Esophagus squamous epithelium (tissue), 5 donors: ENCODE results near the gene SLC38A6. TPM values are rescaled to one million over a fixed set of nuclear protein-coding genes. Genes with fewer than 3 reads are reported as not detected.

ENCODE experiments used
- DNase-seq: peaks from one replicate; lab custom pipeline; 2025; lab: John Stamatoyannopoulos, UW
- H3K27ac ChIP-seq, 4 donors: fragments of 200-600 bp; sonication (generic); one replicate each; pipeline ENCODE4 v1.5.1; 2016 to 2019; ENCODE audit warnings: mild to moderate bottlenecking in 1 of 4
- H3K27me3 ChIP-seq, 4 donors: fragments of 200-600 bp; sonication (generic); 1 replicate in 3 of 4; 2 replicates in 1 of 4; pipeline versions ENCODE4 v1.5.1 to v1.6.0; 2017 to 2021; ENCODE audit warnings: antibody characterized with exemption in 1 of 4
- H3K36me3 ChIP-seq, 3 donors: fragments of 200-600 bp; sonication (generic); one replicate each; pipeline ENCODE4 v1.5.1; 2016 to 2019
- H3K4me1 ChIP-seq, 3 donors: fragments of 200-600 bp; sonication (generic); one replicate each; pipeline ENCODE4 v1.5.1; 2017 to 2019
- H3K4me3 ChIP-seq, 4 donors: fragments of 200-600 bp; sonication (generic); 1 replicate in 3 of 4; 2 replicates in 1 of 4; pipeline ENCODE4 v1.5.1; 2016 to 2019; ENCODE audit warnings: mild to moderate bottlenecking in 2 of 4, moderate library complexity in 1 of 4
- H3K9me3 ChIP-seq, 3 donors: fragments of 200-600 bp; sonication (generic); one replicate each; pipeline ENCODE4 v1.5.1; 2016 to 2019
- CTCF ChIP-seq, 6 experiments: fragments of 450-650 bp in 4 of 6; fragments of 200-600 bp in 2 of 6; sonication (generic) in 2 of 6; IDR thresholded peaks; one replicate each; pipeline ENCODE4 v1.5.1; 2016 to 2019; ENCODE audit warnings: antibody characterized with exemption in 6 of 6, mild to moderate bottlenecking in 4 of 6, moderate library complexity in 4 of 6
- POLR2A ChIP-seq, 4 donors: fragments of 450-650 bp; IDR thresholded peaks; one replicate each; pipeline ENCODE4 v1.6.1; 2017; ENCODE audit warnings: antibody characterized with exemption in 4 of 4, mild to moderate bottlenecking in 4 of 4, moderate library complexity in 3 of 4
- WGBS, 2 donors: methylation state at CpG; one replicate each; pipeline ENCODE4 v1.1.5; 2018; 5-methylcytosine and 5-hydroxymethylcytosine counted together
- intact Hi-C: fragments of 100-400 bp; cut with DNase I; formaldehyde crosslinking; loops from one replicate; pipeline ENCODE4 v1.15.0; 2022
- total RNA-seq, 4 donors: library from RNA; depleted of rRNA; stranded (reverse); fragments of >200 nt; gene quantifications; one replicate each; pipeline ENCODE4 v1.1.0, GENCODE V29; 2016
- donor health status: DM: yes; HTN: yes; CAD: no.

Gene SLC38A6
- total RNA-seq, 4 donors from 2014 or later = 2.5 to 14.1 (median 8.1) TPM

GRCh38 chr14:60986500-60986899 lies 5.5 kb downstream of the SLC38A6 start:
- DNase-seq = no peak
- H3K4me1 ChIP-seq = peaks cover 5 to 12% (median 10%) of the 10 kb centered on the region in 3 donors
- intact Hi-C loops = no loop called here
- no peaks in the 10 kb centered on the region for H3K27me3 ChIP-seq
- no peak for TF ChIP-seq POLR2A (IDR thresholded peaks at IDR 0.05)
- no peak for TF ChIP-seq CTCF (IDR thresholded peaks at IDR 0.05)
- WGBS, 2 donors = 96 to 99% methylated on average over 2 of the region's 2 CpGs
- H3K9me3 ChIP-seq = no peaks in the 10 kb centered on the region
- no peak overlapping the region for H3K27ac ChIP-seq
- H3K36me3 ChIP-seq = peaks cover 0 to 57% (median 0%) of the 10 kb centered on the region in 3 donors
- no peak overlapping the region for H3K4me3 ChIP-seq

- H3K9me3 ChIP-seq = no peaks in the 10 kb centered on the region
- intact Hi-C loops = no loop called here
- no peak overlapping the region for H3K4me3 ChIP-seq
- DNase-seq = no peak
- 65 to 73% methylated on average over 2 of the region's 2 CpGs for WGBS, 2 donors
- no peaks in the 10 kb centered on the region for H3K4me1 ChIP-seq
- H3K27me3 ChIP-seq = no peaks in the 10 kb centered on the region
- H3K36me3 ChIP-seq = peaks cover 0 to 72% (median 0%) of the 10 kb centered on the region in 3 donors
- no peak for TF ChIP-seq POLR2A (IDR thresholded peaks at IDR 0.05)
- TF ChIP-seq CTCF (IDR thresholded peaks at IDR 0.05) = no peak
- H3K27ac ChIP-seq = no peak overlapping the region
These were observed 8.6 kb downstream of the SLC38A6 start for GRCh38 chr14:60989599-60989998.

- intact Hi-C loops = no loop called here
- no peak overlapping the region for H3K4me3 ChIP-seq
These were observed 17.6 kb downstream of the SLC38A6 start for GRCh38 chr14:60998617-60999016.

GRCh38 chr14:60999536-60999935 lies 18.5 kb downstream of the SLC38A6 start:
- Histone ChIP-seq H3K36me3 (peaks cover 0 to 9% (median 0%) of the 10 kb centered on the region in 3 donors), H3K4me1 (no peaks in the 10 kb centered on the region), H3K27ac (no peak overlapping the region), H3K9me3 (no peaks in the 10 kb centered on the region), H3K4me3 (no peak overlapping the region), H3K27me3 (no peaks in the 10 kb centered on the region)
- WGBS, 2 donors = 85 to 87% methylated on average over 2 of the region's 2 CpGs
- intact Hi-C loops = no loop called here
- no peak for TF ChIP-seq POLR2A (IDR thresholded peaks at IDR 0.05)
- TF ChIP-seq CTCF (IDR thresholded peaks at IDR 0.05) = no peak
- no peak for DNase-seq

More at GRCh38 chr14:60998617-60999016, 17.6 kb downstream of the SLC38A6 start:
- TF ChIP-seq POLR2A (IDR thresholded peaks at IDR 0.05) (no peak), CTCF (IDR thresholded peaks at IDR 0.05) (no peak)
- DNase-seq = no peak
- no peak overlapping the region for H3K27ac ChIP-seq
- no peaks in the 10 kb centered on the region for H3K27me3 ChIP-seq
- H3K9me3 ChIP-seq = no peaks in the 10 kb centered on the region
- H3K4me1 ChIP-seq = no peaks in the 10 kb centered on the region
- H3K36me3 ChIP-seq = peaks cover 0 to 14% (median 0%) of the 10 kb centered on the region in 3 donors
- WGBS, 2 donors = 86% methylated on average over 9 of the region's 9 CpGs; no CpG with 5 or more reads in 1 of the 2 donors

GRCh38 chr14:61003571-61003970 lies 22.5 kb downstream of the SLC38A6 start:
- Histone ChIP-seq H3K9me3 (no peaks in the 10 kb centered on the region), H3K4me1 (no peaks in the 10 kb centered on the region), H3K36me3 (peaks cover 0 to 2% (median 0%) of the 10 kb centered on the region in 3 donors), H3K27me3 (no peaks in the 10 kb centered on the region), H3K4me3 (no peak overlapping the region), H3K27ac (no peak overlapping the region)
- intact Hi-C loops = no loop called here
- no peak for DNase-seq
- no peak for TF ChIP-seq POLR2A (IDR thresholded peaks at IDR 0.05)
- no peak for TF ChIP-seq CTCF (IDR thresholded peaks at IDR 0.05)
- WGBS, 2 donors = 86 to 100% methylated on average over 1 of the region's 1 CpG
